HG03442 (cell line): ENCODE results near the gene CNRIP1.
A peak's percentile ranks its signal among the peaks of the same experiment; 100 is the strongest.

Experiments
- ATAC-seq: cut with Tn5 transposase; IDR thresholded peaks from one replicate; pipeline ENCODE4 v1.9.1; 2021; ENCODE audit warnings: mild to moderate bottlenecking, moderate library complexity; ENCODE audit not compliant: unreplicated experiment

CNRIP1 gene

GRCh38 chr2:68293024-68293423, 26.7 kb downstream of the CNRIP1 start:
- no peak for ATAC-seq

DNA sequence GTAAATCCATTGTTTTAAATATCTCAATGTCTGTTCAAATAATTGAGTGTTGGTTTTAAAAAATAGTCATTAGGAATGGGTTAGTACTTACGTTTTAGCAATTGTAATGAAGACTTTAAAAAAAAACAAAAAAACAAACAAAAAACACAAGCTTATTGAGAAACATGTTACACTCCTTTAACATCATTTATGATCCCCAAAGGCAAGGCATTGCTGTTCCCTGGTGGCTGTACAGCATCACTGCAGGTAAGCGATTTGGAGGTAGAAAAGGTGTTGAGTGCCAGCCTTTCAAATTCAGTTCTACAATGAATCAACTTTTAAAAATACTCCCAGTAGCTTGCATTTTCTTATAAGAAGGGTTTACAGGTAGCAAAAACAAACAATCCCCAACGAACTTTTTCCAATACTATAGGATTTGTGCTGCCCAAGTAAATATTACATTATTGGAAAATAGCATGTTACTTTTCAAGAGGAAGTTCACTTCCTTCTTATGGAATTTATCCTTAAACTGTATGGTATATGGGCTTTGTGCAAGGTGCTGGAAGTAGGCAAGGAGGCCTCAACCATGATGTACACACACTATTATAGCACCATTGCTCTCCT, 27.5 kb downstream of the CNRIP1 start:
- ATAC-seq: peak; percentile 58

GRCh38 chr2:68291314-68291713, 28.4 kb downstream of the CNRIP1 start:
- no peak for ATAC-seq

DNA sequence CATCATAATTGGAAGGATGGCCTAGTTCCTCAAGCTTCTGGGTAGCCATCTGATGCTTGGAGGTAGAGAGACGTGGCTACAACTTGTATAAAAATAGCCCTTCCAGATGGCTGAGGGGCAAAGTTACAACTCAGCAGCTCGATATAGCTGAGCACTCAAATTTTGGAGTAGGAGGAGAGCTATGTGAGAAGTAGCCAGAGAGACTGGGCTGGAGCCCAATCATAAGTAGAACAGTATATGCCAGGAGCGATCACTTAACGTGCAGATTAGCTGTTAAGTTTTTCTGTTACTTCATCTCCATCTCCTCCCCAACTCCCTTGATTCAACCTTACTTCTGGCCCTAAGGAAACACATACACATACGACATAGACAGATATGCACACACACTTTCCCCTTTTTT, 28.8 kb downstream of the CNRIP1 start:
- no peak for ATAC-seq

DNA sequence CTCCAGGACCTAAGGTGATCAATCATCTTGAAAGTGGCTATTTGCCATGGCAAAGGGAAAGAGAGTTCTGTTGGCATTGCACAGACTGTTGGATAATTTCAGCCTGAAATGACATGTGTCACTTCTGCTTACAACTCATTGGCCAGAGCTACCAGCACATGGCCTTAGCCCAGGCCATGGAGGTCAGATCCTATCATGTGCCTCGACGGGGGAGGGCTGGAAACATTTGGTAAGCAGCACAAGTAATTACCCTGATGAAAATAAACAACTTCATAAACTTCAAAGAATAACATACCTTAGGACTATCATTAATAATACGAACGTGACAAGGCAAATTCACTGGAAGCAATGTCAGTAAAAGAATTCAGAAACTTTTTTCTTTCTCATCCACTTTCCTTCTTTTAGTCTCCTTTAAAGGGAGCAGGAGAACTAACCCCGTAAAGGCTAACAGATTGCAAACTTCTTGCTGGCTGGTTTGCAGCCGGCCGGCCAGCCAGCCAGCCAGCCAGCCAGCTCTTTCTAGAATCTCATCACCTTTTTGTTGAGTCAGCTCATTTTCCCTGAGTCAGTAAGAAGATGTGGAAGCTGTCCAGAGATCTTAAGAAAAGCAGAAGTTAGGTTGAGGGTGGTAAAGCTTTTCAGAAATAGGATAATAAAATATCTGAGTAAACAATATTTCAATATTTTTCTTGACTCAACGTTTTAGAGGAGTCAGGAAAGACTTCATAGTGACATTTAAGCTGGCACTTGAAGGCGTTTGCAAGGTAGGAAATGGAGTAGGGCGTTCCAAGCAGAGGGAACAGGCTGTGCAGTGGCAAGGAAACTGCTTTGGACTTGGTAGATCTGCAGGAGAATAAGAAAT, 31.9 kb downstream of the CNRIP1 start:
- no peak for ATAC-seq

DNA sequence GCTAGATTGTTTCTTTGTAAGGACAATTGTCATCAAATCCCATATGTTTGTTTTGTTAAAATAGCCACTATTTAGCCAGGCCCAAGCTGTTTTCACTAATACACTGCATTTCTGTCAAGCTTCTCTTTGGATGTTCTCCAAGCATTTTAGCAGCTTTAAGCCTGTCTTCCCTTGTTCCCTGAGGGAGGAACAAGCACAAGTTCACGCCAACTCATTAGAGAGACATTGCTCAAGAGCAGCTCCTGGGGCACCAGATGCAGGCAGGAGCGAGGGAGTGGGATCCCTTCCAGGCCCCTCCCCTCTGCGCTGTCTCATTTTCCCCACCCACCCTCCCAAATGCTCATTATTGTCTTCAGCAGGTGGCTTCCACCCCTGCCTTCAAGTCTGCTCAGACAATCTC, 34.9 kb downstream of the CNRIP1 start:
- ATAC-seq: no peak

DNA sequence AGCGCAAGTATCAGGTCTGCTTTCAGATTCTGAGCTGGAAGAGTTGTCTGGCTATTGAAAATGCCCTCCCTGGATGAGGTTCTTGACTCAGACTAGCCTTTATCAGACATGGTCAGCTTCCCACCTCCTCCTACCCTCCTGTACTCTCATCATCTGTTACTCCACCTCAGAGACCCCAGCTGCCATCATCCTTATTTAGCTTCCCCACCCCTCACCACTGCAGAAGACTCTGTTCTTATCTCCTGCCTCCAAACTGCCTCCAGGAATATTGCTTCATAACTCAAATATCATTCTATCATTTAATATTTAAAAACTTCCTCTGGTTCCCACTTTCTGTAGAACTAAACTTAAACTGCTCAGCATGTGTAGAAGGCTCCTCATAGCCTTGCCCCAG, 36.3 kb downstream of the CNRIP1 start:
- no peak for ATAC-seq

DNA sequence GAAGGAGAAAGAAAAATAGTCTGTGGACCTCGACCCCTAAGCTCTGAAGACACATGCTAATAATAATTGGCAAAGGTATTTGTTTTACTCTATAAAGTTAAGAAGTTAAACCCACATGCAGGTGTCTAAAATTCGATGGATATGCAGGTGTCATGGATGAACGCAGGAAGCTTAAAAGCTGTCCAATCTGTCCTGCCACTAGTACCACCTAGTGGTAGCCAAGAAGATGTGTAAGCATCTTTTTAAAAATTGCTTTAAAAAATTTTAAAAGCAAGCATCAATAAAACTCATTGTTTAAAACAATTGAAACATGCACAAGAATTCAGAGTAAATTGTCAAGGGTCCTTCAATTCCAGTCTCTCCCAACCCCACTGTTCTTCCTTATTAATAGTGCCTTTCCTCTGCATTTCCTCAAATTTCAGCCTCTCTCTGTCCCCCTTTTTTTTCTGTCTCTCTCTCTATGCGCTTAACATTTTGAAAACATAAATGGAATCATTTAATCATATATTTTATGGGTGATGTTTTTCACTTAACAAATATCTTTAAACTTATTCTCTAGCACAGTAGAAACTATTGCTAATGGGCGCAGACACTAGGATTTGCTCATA, 36.8 kb downstream of the CNRIP1 start:
- ATAC-seq: no peak

- no peak for ATAC-seq
Observed at GRCh38 chr2:68280796-68281195, 39.0 kb downstream of the CNRIP1 start.

DNA sequence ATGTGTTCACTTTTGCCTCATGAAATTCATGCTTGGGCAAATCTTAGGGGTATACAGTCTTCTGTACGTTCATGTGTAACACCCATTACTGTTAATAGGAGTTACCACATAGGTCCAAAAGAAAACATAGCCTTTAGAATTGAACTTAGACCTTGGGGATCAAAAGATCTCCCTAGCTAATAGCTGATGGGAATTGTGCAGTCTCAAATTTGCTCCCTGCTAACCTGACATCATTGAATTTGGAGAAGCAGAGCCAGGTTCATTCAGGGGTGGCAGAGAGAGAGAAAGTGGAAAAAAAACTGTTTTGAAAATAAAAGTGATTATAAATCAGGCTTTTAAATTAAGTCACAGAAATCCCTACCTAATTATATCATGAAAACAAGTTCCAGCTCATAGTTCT, 39.4 kb downstream of the CNRIP1 start:
- ATAC-seq: no peak

DNA sequence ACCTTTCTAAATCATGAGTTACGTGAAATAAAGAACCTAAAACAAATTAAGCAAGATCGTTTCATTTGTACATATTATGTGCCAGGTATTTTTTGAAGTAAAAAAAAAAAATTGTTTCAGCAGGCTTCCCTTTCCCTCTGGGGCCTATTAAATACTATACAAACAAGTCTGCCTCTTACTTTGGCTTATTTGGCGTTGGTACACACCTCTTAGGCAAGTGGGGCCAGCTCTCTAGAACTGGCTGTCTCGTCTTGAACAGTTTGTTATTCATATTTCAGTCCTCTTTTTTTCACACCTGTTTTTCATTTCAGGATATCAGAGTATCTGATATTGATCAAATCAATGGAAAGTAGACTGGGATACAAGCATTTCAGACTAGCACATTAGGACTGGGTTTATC, 40.1 kb downstream of the CNRIP1 start:
- no peak for ATAC-seq

- no peak for ATAC-seq
Observed at GRCh38 chr2:68278169-68278568, 41.6 kb downstream of the CNRIP1 start.

- no peak for ATAC-seq
Observed at GRCh38 chr2:68274022-68274421, 45.7 kb downstream of the CNRIP1 start.

DNA sequence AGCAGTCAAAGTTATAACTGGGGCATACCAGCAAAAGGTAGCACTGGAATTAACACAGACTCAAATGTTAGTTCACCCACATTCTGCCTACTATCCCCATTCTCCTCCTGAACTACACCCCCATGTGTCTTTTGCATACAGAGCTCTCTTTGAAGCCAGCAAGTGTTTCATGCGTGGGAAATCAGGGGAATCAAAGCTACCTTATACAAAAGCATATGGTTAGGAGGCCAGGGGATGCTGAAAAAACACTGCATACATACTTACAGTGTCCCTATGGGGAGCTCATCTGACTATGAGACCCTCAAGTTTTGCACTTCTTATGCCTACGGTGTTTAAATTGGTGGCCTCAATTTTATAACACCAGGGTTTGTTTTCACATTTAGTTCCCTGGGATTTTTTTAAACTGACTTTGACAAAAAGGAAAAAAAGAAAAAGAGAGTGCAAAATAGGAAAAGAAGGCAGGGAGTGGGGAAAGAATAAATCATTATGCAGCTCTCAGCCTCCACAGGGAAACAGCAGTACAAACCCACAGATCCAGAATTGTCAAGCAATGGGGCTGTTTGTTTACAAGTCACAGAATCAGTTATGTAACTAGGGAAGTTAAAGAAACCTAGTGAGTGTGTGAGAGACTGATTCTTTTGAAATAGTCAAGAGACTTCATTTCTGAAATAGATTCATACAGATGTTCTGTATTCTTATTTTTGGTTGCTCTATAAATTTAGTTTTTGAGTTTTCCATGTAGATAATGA, 47.3 kb downstream of the CNRIP1 start:
- no peak for ATAC-seq

DNA sequence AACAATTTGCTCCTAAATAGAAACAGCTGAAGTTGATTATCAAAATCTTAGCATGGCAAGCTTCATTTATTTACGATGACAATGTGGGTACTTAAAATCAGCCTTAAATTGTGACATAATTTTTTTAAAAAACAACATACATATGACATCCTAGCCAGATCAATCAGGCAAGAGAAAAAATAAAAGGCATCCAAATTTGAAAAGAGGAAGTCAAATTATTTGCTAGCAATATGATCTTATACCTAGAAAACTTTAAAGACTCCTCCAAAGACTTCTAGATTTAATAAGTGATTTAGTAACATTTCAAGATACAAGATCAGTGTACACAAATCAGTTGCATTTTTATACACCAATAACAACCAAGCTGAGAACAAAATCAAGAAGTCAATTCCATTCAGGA, 53.1 kb downstream of the CNRIP1 start:
- ATAC-seq: no peak

- ATAC-seq: no peak
Observed at GRCh38 chr2:68263632-68264031, 56.1 kb downstream of the CNRIP1 start.

- no peak for ATAC-seq
Observed at GRCh38 chr2:68258851-68259250, 60.9 kb downstream of the CNRIP1 start.

DNA sequence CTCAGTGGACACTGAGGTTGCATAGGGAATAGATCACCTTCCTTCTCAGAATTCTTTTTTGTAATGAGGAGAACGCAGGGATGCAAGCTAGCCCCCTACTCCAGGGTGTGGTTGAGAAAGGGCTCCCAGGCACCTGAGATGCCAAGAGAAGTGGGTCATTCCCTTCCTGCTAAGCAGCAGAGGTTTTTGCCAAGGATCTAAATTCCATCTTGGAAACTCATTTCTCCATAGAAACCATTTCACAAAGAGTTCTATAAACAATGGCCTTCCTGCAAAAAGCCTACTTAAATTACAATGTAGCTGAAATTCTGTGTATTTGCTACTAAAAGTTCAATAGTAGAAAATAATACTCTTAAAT, 63.7 kb downstream of the CNRIP1 start:
- no peak for ATAC-seq

GRCh38 chr2:68253219-68254068, 66.3 kb downstream of the CNRIP1 start:
- ATAC-seq: no peak

DNA sequence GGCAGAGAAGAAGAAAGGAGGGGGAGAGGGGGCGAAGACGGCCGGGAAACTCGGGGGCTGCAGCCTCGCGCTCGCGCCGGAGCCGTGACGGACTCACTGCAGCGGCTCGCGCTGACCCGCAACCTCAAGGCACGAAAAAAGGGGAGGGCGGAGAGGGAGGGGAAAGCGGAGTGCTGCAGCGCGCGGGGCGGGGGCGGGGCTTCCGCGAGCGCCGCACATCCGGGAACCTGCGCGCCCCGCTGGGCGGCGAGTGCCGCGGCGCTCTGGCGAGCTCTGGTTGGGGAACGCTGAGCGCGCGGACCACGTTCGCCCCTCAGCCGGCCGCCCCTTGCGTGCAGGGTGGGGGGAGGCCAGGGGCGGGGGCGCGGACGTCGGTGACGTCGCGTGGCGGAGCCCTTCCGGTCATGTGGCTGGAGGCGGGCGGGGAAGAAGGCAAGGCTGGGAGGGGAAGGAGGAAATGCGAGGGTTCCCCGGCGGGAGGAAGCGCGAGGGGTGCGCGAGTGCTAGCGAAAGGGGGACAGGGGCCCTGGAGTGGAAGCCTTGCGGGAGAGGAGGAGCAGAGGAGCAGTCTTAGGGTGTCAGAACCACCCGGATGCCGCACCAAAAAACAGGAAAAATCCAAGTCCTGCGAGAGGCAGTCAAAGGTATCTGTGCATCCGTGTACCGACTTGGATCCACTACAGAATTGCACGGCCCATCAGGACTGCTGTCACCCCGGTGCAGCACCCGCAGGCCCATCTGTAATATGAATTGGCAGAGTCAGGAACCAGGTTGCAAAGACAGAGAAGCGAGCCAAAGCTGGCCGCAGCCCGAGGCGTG, 67.1 kb downstream of the CNRIP1 start, which contains the start of gene PPP3R1:
TSS of gene PPP3R1 (minus strand) at position 133 of the 819 bp plus-strand sequence. CDS start 405 bp downstream, outside the sequence.
- ATAC-seq: peak; percentile 78
